GM12872 (cell line): ENCODE measurements around the gene EEPD1.

Experiments
- CTCF ChIP-seq: IDR thresholded peaks from 3 replicates; pipeline ENCODE4 v1.5.1; 2011; ENCODE audit warnings: low read depth, mild to moderate bottlenecking, low read length, moderate library complexity; ENCODE audit not compliant: insufficient read depth

EEPD1 gene

GRCh38 chr7:36157527-36158320, 4.7 kb downstream of the EEPD1 start:
- TF ChIP-seq CTCF: no peak

GRCh38 chr7:36158321-36158605, 5.2 kb downstream of the EEPD1 start:
- no peak for TF ChIP-seq CTCF

GRCh38 chr7:36159618-36160017, 6.6 kb downstream of the EEPD1 start:
- TF ChIP-seq CTCF: no peak

- TF ChIP-seq CTCF: no peak
Measured at GRCh38 chr7:36160313-36160712, 7.3 kb downstream of the EEPD1 start.

GRCh38 chr7:36161996-36162395, 8.9 kb downstream of the EEPD1 start:
- TF ChIP-seq CTCF: no peak

- no peak for TF ChIP-seq CTCF
Measured at GRCh38 chr7:36165059-36165458, 12.0 kb downstream of the EEPD1 start.

- TF ChIP-seq CTCF: no peak
Measured at GRCh38 chr7:36165802-36166201, 12.7 kb downstream of the EEPD1 start.
